OCI-LY3 (cell line): ENCODE measurements around the gene TRNT1.
A peak's percentile ranks its signal among the peaks of the same experiment; 100 is the strongest.

ENCODE experiments used
- H2AFZ ChIP-seq: fragments of 200-600, 300-600 bp; shearing (Covaris generic); 2 replicates; pipeline ENCODE4 v1.6.0; 2014; ENCODE audit warnings: antibody characterized with exemption, low read depth, low read length
- H3K27ac ChIP-seq: fragments of 200-600, 300-600 bp; sonication (generic); 2 replicates; pipeline ENCODE4 v1.5.1; 2014; ENCODE audit warnings: mild to moderate bottlenecking, low read length, moderate library complexity, mixed read lengths
- H3K27me3 ChIP-seq: fragments of 200-600, 300-600 bp; sonication (generic); 2 replicates; pipeline ENCODE4 v1.6.1; 2014; ENCODE audit warnings: low read depth, low read length, mixed read lengths
- H3K36me3 ChIP-seq: fragments of 200-600, 300-600 bp; sonication (generic); replicated peaks from 2 replicates; pipeline ENCODE3; 2014; ENCODE audit warnings: low read depth, low read length, mixed read lengths
- H3K4me1 ChIP-seq: fragments of 300-600, 200-600 bp; sonication (generic); 2 replicates; pipeline ENCODE4 v1.6.1; 2014; ENCODE audit warnings: low read length, mixed read lengths
- H3K4me2 ChIP-seq: fragments of 200-600, 300-600 bp; sonication (generic); 2 replicates; pipeline ENCODE4 v1.6.1; 2014; ENCODE audit warnings: low read length, mixed read lengths
- H3K4me3 ChIP-seq: fragments of 300-600, 200-600 bp; sonication (generic); 2 replicates; pipeline ENCODE4 v1.5.1; 2014; ENCODE audit warnings: antibody characterized with exemption, mild to moderate bottlenecking, low read length, moderate library complexity
- H3K79me2 ChIP-seq: fragments of 300-600, 200-600 bp; shearing (Covaris generic); 2 replicates; pipeline ENCODE4 v1.6.1; 2014; ENCODE audit warnings: mild to moderate bottlenecking, low read length, mixed read lengths
- H3K9ac ChIP-seq: fragments of 300-600, 200-600 bp; shearing (Covaris generic); 2 replicates; pipeline ENCODE4 v1.6.0; 2014; ENCODE audit warnings: mild to moderate bottlenecking, low read length, moderate library complexity
- H3K9me3 ChIP-seq: fragments of 200-600, 300-600 bp; shearing (Covaris generic); 2 replicates; pipeline ENCODE4 v1.6.1; 2014; ENCODE audit warnings: low read length, mixed read lengths; ENCODE audit not compliant: insufficient read depth
- H4K20me1 ChIP-seq: fragments of 200-600, 300-600 bp; sonication (generic); 2 replicates; pipeline ENCODE4 v1.6.1; 2016; ENCODE audit warnings: low read length, mixed read lengths; ENCODE audit not compliant: insufficient read depth
- CTCF ChIP-seq: fragments of 200-600, 300-600 bp; sonication (generic); IDR thresholded peaks from 2 replicates; pipeline ENCODE4 v1.5.1; 2014; ENCODE audit warnings: antibody characterized with exemption, low read length, low read depth
- EZH2phosphoT487 ChIP-seq: fragments of 200-600 bp; shearing (Covaris generic); IDR thresholded peaks from 2 replicates; pipeline ENCODE4 v1.6.1; 2018; ENCODE audit warnings: antibody characterized with exemption, mixed run types, low read depth

Gene TRNT1

DNA sequence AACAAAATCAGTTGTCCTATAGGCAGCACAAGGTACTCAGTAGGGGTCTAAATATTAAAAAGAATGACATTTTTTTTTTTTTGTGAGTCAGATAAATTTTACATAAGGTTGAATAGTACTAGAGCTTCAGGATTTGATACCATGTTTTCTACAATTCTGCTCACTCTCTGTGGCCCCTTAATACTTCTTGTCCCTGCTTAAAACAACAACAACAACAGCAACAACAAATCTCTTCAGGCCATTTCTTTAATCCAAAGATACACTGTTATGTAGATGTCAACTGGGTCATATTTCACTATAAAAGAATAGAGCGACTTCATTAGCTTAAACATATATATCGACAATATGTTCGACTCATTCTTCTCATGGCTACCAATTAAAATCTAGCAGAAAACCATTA lies 19.6 kb upstream of the TRNT1 start:
- no peak overlapping the region for H3K4me2 ChIP-seq
- H3K79me2 ChIP-seq = no peaks in the 10 kb centered on the region
- no peaks in the 10 kb centered on the region for H3K9me3 ChIP-seq
- H4K20me1 ChIP-seq = no peaks in the 10 kb centered on the region
- H3K4me1 ChIP-seq = peaks cover 45% of the 10 kb centered on the region
- TF ChIP-seq EZH2phosphoT487 (no peak), CTCF (no peak)
- no peak overlapping the region for H3K4me3 ChIP-seq
- no peaks in the 10 kb centered on the region for H3K27me3 ChIP-seq
- H3K36me3 ChIP-seq = no peaks in the 10 kb centered on the region
- no peak overlapping the region for H3K9ac ChIP-seq
- H3K27ac ChIP-seq = no peak overlapping the region
- H2AFZ ChIP-seq = no peak overlapping the region

DNA sequence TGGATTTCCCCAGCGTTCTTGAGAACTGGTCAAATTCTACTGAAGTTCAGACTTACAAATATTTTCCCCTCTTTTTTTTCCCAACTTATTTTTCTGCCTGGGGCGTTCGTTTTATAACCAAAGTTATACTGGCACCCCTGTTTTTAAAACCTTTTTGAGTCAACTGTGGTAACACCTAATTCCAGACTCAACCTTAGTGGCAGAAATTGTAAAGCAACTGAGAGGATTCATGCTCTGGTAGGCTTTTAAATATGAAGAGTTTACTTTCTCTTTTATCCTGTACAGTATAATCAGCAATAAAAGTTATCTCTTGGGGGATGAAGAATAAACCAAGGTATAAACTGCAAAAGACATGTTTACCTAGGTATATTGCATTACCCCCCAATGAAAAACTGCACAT lies 18.9 kb upstream of the TRNT1 start:
- no peak overlapping the region for H3K4me3 ChIP-seq
- TF ChIP-seq CTCF (no peak), EZH2phosphoT487 (no peak)
- H3K27me3 ChIP-seq = no peaks in the 10 kb centered on the region
- H3K36me3 ChIP-seq = no peaks in the 10 kb centered on the region
- H3K9me3 ChIP-seq = no peaks in the 10 kb centered on the region
- no peaks in the 10 kb centered on the region for H3K79me2 ChIP-seq
- H3K4me1 ChIP-seq = peaks cover 38% of the 10 kb centered on the region
- no peak overlapping the region for H3K9ac ChIP-seq
- H3K4me2 ChIP-seq = no peak overlapping the region
- no peak overlapping the region for H3K27ac ChIP-seq
- no peak overlapping the region for H2AFZ ChIP-seq
- H4K20me1 ChIP-seq = no peaks in the 10 kb centered on the region

DNA sequence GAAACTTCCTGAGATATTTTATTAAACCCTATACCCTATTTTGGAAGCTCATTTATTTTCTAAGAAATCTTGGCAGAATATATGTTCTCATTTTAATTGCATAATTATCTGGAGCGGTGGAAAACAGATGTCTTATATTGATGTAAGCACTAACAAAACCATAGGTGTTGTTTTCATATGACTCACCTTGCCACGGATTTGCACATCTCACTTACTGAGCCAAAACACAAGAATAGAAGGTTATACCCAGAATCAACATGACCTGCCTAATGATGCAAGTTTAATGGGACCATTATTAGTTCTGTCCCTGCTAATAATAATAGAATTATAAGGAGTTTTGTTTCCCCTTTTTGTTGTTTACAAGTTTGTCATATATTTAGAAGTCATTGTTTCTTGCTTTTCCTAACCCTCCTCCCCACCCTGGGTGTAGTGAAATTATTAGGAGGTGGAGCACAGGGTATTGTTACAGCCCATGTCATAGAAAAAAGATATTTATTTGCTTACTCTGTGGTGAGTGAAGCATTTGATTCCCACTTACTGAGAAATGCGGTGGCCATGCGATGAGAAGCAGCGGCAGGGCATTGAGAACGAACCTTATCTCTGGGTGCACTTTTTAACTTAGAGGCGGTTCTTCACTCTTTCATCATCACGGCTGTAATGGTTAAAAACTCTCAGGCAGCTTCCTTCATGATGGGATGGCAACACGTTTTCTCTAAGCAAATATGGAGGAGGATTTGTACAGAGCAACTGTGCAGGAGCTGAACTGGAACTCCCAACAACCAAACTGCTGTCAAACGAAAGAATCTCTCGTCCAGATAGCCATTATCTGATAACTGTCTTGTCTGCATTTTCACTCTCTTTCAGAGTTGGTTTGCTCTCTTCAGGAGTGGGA lies 17.1 kb upstream of the TRNT1 start:
- no peaks in the 10 kb centered on the region for H3K36me3 ChIP-seq
- peak overlapping the region; percentile 97 for H2AFZ ChIP-seq
- H3K79me2 ChIP-seq = no peaks in the 10 kb centered on the region
- peak overlapping the region; percentile 22; the same call in 1 of the 2 replicates for H3K9ac ChIP-seq
- H3K27me3 ChIP-seq = no peaks in the 10 kb centered on the region
- H3K4me3 ChIP-seq = peak overlapping the region; percentile 52
- peak overlapping the region; percentile 82 for H3K4me2 ChIP-seq
- no peaks in the 10 kb centered on the region for H3K9me3 ChIP-seq
- TF ChIP-seq CTCF (no peak), EZH2phosphoT487 (no peak)
- H3K27ac ChIP-seq = peak overlapping the region; percentile 22; the same call in 1 of the 2 replicates
- H4K20me1 ChIP-seq = no peaks in the 10 kb centered on the region
- H3K4me1 ChIP-seq = peaks cover 38% of the 10 kb centered on the region

DNA sequence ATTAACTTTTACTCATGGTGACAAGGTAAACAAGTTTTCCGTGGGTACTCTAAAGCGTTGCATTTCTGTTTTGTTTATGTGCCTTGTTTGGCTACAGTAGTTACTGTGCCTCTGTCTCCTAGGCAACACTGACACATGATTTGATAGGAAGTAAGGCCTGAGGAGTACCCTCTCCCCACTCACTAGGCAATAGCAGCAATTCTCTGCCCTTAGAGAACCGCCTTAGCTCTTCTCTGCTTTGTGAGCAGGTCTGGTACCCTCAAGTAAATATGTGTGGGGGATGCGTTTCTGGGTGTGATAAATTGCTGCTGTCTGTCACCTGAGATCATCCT lies 16.5 kb upstream of the TRNT1 start, which contains the start of gene IL5RA:
Gene IL5RA (minus strand): TSS at position 76 of the 332 bp plus-strand sequence. CDS start 5,390 bp downstream, outside the sequence.
- Histone ChIP-seq H3K27ac (peak within 1 kb of the TSS; percentile 22), H3K4me1 (peaks cover 43% of the 10 kb centered on the region), H3K36me3 (no peaks in the 10 kb centered on the region), H3K27me3 (no peaks in the 10 kb centered on the region), H3K4me2 (peak within 1 kb of the TSS; percentile 82), H3K9ac (peak within 1 kb of the TSS; percentile 22; the same call in 1 of the 2 replicates), H3K79me2 (no peaks in the 10 kb centered on the region), H3K4me3 (peak within 1 kb of the TSS; percentile 52), H4K20me1 (no peaks in the 10 kb centered on the region), H3K9me3 (0 out of 2 replicates have a peak, but pooled peaks cover under 1% of the 10 kb centered on the region), H2AFZ (peak within 1 kb of the TSS; percentile 97)
- no peak for TF ChIP-seq EZH2phosphoT487
- no peak for TF ChIP-seq CTCF
